Lower leg skin (tissue), 4 donors: ENCODE data around the gene COL8A2. TPM values are rescaled to one million over a fixed set of nuclear protein-coding genes. Genes with fewer than 3 reads are reported as not detected.

Source experiments
- DNase-seq, 2 donors: peaks; one replicate each; pipeline ENCODE4 v3.0.0-alpha.2; 2019; ENCODE audit warnings: low spot score in 2 of 2
- H3K4me3 ChIP-seq: fragments of 200-600 bp; sonication (generic); 2 replicates; pipeline ENCODE4 v1.5.1; 2017; ENCODE audit warnings: mild to moderate bottlenecking, low read depth; ENCODE audit not compliant: poor library complexity, severe bottlenecking
- POLR2A ChIP-seq, 2 donors: fragments of 450-650 bp; IDR thresholded peaks; one replicate each; pipeline ENCODE4 v1.6.1; 2016 to 2017; ENCODE audit warnings: antibody characterized with exemption in 2 of 2, mild to moderate bottlenecking in 1 of 2, moderate library complexity in 1 of 2
- WGBS, 2 donors: methylation state at CpG; one replicate each; pipeline ENCODE4 v1.1.5; 2018; 5-methylcytosine and 5-hydroxymethylcytosine counted together
- intact Hi-C: fragments of 100-400 bp; cut with DNase I; formaldehyde crosslinking; loops from one replicate; pipeline ENCODE4 v1.15.0; 2023; ENCODE audit warnings: low total_unique reads
- total RNA-seq, 4 donors: library from RNA; depleted of rRNA; stranded (reverse); fragments of >200 nt; gene quantifications; one replicate each; pipeline ENCODE4 v1.1.0, GENCODE V29; 2016
- TF ChIP-seq, protein P1 (sequence below), 3 donors: fragments of 450-650 bp; IDR thresholded peaks; one replicate each; pipeline ENCODE4 v1.5.1; 2016; ENCODE audit warnings: antibody characterized with exemption in 3 of 3, mild to moderate bottlenecking in 3 of 3, moderate library complexity in 2 of 3

The COL8A2 gene
- total RNA-seq, 4 donors from 2014 or later, result 4.8 to 9.8 (median 7.6) TPM

DNA sequence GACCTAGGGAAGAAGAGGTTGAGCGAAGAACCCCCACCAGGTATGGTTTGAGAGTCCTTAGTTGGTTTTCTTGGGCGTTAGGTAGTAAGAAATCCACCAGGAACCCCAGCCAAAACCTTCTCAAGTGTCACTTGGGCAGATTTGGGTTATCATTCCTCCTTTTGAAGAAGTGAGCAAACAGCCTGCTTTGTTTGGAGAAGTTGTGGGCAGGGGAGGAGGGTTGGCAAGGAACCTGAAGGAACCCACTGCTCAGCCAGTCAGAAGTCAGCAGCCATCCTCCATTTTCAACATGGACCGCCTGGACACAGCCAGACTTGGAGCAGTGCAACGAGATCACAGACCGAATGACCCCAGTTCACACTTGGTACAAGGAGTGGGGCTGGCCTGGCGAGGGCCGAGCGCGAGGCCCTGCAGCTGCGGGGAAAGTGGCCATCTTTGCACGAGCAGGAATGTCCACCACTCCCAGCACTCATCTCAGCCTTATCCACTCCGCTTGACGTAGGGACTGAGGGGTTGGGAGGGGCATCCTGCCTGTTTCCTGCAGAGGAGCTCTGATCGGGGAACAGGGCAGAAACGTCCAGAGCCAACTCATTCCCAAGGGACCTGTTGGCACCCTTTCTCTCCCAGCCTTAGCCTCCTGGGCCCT, 29.1 kb downstream of the COL8A2 start:
- intact Hi-C loops, result no loop called here
- H3K4me3 ChIP-seq, result no peak overlapping the region
- WGBS, 2 donors, result 74 to 83% methylated on average over 15 of the region's 15 CpGs

DNA sequence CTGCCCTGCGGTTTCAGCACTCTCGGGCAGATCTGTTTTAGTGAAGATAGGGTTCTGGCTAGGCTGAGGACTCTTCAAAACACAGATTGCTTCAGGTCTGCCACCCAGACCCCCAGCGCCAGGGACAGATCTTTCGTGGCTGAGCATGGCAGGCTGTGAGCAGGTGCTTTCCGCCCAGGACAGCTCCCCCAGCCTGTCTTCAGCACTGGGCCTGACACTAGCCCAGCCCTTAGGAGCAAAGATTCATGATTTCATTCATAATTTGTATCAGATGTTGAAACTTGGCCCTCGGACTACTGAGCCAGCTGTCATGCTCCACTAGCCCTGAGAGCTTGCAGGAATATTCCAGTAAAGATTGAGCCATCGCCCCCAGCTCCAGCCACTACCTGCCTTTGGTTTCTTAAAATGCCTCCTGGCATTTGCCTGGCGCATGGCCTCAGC, 30.4 kb downstream of the COL8A2 start:
- intact Hi-C loops, result no loop called here
- no peak for DNase-seq

More for the DNA sequence above, 29.1 kb downstream of the COL8A2 start:
- TF ChIP-seq, protein P1, sequence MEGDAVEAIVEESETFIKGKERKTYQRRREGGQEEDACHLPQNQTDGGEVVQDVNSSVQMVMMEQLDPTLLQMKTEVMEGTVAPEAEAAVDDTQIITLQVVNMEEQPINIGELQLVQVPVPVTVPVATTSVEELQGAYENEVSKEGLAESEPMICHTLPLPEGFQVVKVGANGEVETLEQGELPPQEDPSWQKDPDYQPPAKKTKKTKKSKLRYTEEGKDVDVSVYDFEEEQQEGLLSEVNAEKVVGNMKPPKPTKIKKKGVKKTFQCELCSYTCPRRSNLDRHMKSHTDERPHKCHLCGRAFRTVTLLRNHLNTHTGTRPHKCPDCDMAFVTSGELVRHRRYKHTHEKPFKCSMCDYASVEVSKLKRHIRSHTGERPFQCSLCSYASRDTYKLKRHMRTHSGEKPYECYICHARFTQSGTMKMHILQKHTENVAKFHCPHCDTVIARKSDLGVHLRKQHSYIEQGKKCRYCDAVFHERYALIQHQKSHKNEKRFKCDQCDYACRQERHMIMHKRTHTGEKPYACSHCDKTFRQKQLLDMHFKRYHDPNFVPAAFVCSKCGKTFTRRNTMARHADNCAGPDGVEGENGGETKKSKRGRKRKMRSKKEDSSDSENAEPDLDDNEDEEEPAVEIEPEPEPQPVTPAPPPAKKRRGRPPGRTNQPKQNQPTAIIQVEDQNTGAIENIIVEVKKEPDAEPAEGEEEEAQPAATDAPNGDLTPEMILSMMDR (IDR thresholded peaks at IDR 0.05), result no peak
- no peak for TF ChIP-seq POLR2A (IDR thresholded peaks at IDR 0.05)
- no peak for DNase-seq

DNA sequence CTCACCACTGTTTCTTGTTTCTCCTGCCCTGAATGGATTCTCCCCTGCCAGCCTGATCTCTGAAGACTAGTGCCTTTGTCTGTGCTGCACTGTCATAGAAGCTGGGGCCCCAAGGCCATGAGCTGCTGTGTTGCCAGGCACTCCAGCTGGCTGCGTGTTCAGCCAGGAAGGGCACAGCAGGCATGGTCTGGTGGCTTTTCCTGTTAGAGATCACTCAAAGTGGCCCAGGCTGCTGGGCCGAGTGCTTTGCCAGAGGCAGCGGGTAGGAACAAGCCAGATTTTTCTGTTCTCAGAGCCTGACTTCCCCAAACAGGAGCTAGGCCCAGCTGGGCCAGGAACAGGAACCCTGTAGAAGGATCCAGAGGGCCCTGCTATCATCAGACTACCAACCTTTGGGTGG, 31.1 kb downstream of the COL8A2 start:
- no peak for DNase-seq
- H3K4me3 ChIP-seq, result no peak overlapping the region
- intact Hi-C loops, result no loop called here
- TF ChIP-seq, protein P1 (IDR thresholded peaks at IDR 0.05), result no peak
- no peak for TF ChIP-seq POLR2A (IDR thresholded peaks at IDR 0.05)
- 49 to 50% methylated on average over 3 of the region's 3 CpGs for WGBS, 2 donors

More for the DNA sequence above, 30.4 kb downstream of the COL8A2 start:
- TF ChIP-seq, protein P1 (IDR thresholded peaks at IDR 0.05), result no peak
- no peak for TF ChIP-seq POLR2A (IDR thresholded peaks at IDR 0.05)
- 53 to 60% methylated on average over 7 to 8 of the region's 8 CpGs for WGBS, 2 donors
- no peak overlapping the region for H3K4me3 ChIP-seq

DNA sequence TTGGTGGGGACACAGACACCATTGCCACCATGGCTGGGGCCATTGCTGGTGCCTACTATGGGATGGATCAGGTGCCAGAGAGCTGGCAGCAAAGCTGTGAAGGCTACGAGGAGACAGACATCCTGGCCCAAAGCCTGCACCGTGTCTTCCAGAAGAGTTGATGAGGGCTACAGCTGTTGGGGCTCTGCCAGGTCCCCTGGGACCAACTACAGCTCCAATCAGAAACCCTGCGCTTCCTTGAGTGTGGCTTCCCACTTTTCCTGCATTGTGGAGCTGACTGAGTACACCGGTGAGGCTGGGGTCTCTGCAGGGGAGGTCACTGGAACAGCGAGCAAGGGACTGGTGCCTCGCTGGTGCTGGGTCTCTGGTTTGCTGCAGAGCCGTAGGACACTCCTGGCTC, 31.8 kb downstream of the COL8A2 start:
- WGBS, 2 donors, result 78 to 80% methylated on average over 6 to 7 of the region's 7 CpGs
- no peak for TF ChIP-seq POLR2A (IDR thresholded peaks at IDR 0.05)
- TF ChIP-seq, protein P1 (IDR thresholded peaks at IDR 0.05), result no peak
- no peak for DNase-seq
- no peak overlapping the region for H3K4me3 ChIP-seq
- intact Hi-C loops, result no loop called here

DNA sequence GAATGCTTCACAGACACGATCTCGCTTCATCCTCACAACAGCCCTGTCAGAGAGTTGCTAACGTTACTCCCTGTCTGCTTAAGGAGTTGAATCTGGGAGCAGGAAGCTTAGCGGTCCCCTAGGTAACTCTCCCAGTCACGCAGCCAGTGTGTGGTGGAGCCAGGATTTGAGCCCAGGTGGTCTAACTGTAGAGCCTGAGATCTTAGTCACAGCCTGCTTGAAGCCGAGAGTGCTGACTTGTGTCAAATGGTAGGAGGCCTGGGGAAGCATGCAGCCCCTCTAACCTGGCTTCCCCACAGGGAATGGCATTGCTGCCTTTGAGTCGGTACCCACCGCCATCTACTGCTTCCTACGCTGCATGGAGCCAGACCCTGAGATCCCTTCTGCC, 32.2 kb downstream of the COL8A2 start:
- no peak overlapping the region for H3K4me3 ChIP-seq
- WGBS, 2 donors, result 93 to 95% methylated on average over 9 of the region's 9 CpGs
- intact Hi-C loops, result no loop called here
- DNase-seq, result no peak
- TF ChIP-seq, protein P1 (IDR thresholded peaks at IDR 0.05), result no peak
- no peak for TF ChIP-seq POLR2A (IDR thresholded peaks at IDR 0.05)
